A549 (cell line): Measurements from ENCODE around the gene KLHL41. TPM values are rescaled to one million over a fixed set of nuclear protein-coding genes. Genes with fewer than 3 reads are reported as not detected.

Source experiments
- ATAC-seq, 2 experiments: fragments of 200-7000 bp in 1 of 2; fragments of >200 bp in 1 of 2; cut with Nextera tagmentation in 1 of 2; cut with Tn5 transposase in 1 of 2; 3 replicates each; pipeline versions ENCODE4 v1.8.0 to v1.9.1; 2018 to 2020; ENCODE audit warnings: mild to moderate bottlenecking in 1 of 2, moderate library complexity in 1 of 2
- CTCF ChIA-PET: fragments of 300-600 bp; sonication (Branson Sonifier 250); formaldehyde crosslinking; extraction: SDS; loops from one replicate; lab custom pipeline; 2021; ENCODE audit warnings: antibody characterized with exemption, inconsistent platforms; lab: Yijun Ruan, JAX
- POLR2A ChIA-PET: fragments of 350-600 bp; formaldehyde crosslinking; extraction: SDS; loops from one replicate; lab custom pipeline; 2021; ENCODE audit warnings: antibody characterized with exemption, inconsistent platforms; lab: Yijun Ruan, JAX
- DNase-seq, 2 experiments: peaks; one replicate each; pipeline versions ENCODE4 v3.0.0 to v3.0.0-alpha.2; 2011 to 2016; ENCODE audit warnings: low read depth in 1 of 2, low spot score in 1 of 2
- FAIRE-seq: peaks from 2 replicates; lab custom pipeline; 2011; peaks lifted over from hg19 to GRCh38; lab: Jason Lieb, UNC
- H3K27ac ChIP-seq, 2 experiments: fragments of >200 bp; sonication (Bioruptor Twin); formaldehyde crosslinking; 3 replicates each; pipeline ENCODE4 v1.5.1; 2016 to 2017
- H3K4me1 ChIP-seq: fragments of >200 bp; sonication (Bioruptor Twin); formaldehyde crosslinking; 3 replicates; pipeline ENCODE4 v1.6.1; 2016
- H3K4me2 ChIP-seq: fragments of >200 bp; sonication (Bioruptor Twin); formaldehyde crosslinking; 3 replicates; pipeline ENCODE4 v1.6.1; 2016
- H3K4me3 ChIP-seq: fragments of >200 bp; sonication (Bioruptor Twin); formaldehyde crosslinking; 3 replicates; pipeline ENCODE4 v1.5.1; 2016
- H3K9me3 ChIP-seq: fragments of >200 bp; sonication (Bioruptor Twin); formaldehyde crosslinking; 3 replicates; pipeline ENCODE4 v1.6.1; 2016
- EHF ChIP-seq: fragments of 250-450 bp; sonication (Bioruptor Pico); IDR thresholded peaks from 2 replicates; pipeline ENCODE4 v1.5.0; 2020; ENCODE audit warnings: mild to moderate bottlenecking
- FOSB ChIP-seq: fragments of 250-450 bp; sonication (Bioruptor Pico); IDR thresholded peaks from 2 replicates; pipeline ENCODE4 v1.5.0; 2020; ENCODE audit warnings: mild to moderate bottlenecking, moderate library complexity
- FOSL2 ChIP-seq, 2 experiments: fragments of 450-650 bp in 1 of 2; fragments of >200 bp in 1 of 2; sonication (Bioruptor Twin) in 1 of 2; formaldehyde crosslinking; IDR thresholded peaks; 2 replicates each; pipeline versions ENCODE4 v1.5.0 to v1.6.1; 2016 to 2020; ENCODE audit warnings: mild to moderate bottlenecking in 1 of 2, moderate library complexity in 1 of 2
- HOXA7 ChIP-seq: fragments of 250-450 bp; sonication (Bioruptor Pico); IDR thresholded peaks from 2 replicates; pipeline ENCODE4 v1.5.0; 2020; ENCODE audit warnings: mild to moderate bottlenecking, moderate library complexity
- MAZ ChIP-seq: fragments of 150-350 bp; IDR thresholded peaks from 2 replicates; pipeline ENCODE4 v1.6.1; 2014; ENCODE audit warnings: antibody characterized with exemption, low read depth, low read length, borderline replicate concordance
- NR3C1 ChIP-seq: fragments of >200 bp; sonication (Bioruptor Twin); formaldehyde crosslinking; IDR thresholded peaks from 3 replicates; pipeline ENCODE4 v1.6.1; 2017
- POLR2A ChIP-seq: IDR thresholded peaks from 2 replicates; pipeline ENCODE4 v1.6.1; 2012; ENCODE audit warnings: mild to moderate bottlenecking, low read length
- POLR2AphosphoS2 ChIP-seq: conservative IDR thresholded peaks from 2 replicates; pipeline ENCODE4 v1.6.1; 2012; ENCODE audit warnings: low read length, improper control_type of control experiment, inconsistent platforms
- RAD21 ChIP-seq, 2 experiments: fragments of >200 bp in 1 of 2; sonication (Bioruptor Twin) in 1 of 2; formaldehyde crosslinking in 1 of 2; IDR thresholded peaks in 1 of 2; conservative IDR thresholded peaks in 1 of 2; 2 replicates in 1 of 2; 3 replicates in 1 of 2; pipeline ENCODE4 v1.6.1; 2012 to 2018; ENCODE audit warnings: inconsistent platforms in 1 of 2
- RCOR1 ChIP-seq: fragments of 150-350 bp; IDR thresholded peaks from 2 replicates; pipeline ENCODE4 v1.6.1; 2014; ENCODE audit warnings: antibody characterized with exemption, low read length, low read depth
- REST ChIP-seq: fragments of 200-600 bp; sonication (generic); IDR thresholded peaks from 2 replicates; pipeline ENCODE4 v1.6.1; 2016; ENCODE audit warnings: antibody characterized with exemption, mild to moderate bottlenecking, moderate library complexity
- TFCP2L1 ChIP-seq: fragments of 250-450 bp; sonication (Bioruptor Pico); IDR thresholded peaks from 2 replicates; pipeline ENCODE4 v1.5.0; 2021; ENCODE audit warnings: mild to moderate bottlenecking
- ZNF302 ChIP-seq: fragments of 250-450 bp; sonication (Bioruptor Pico); IDR thresholded peaks from 2 replicates; pipeline ENCODE4 v1.9.0; 2021; ENCODE audit warnings: inconsistent platforms, mild to moderate bottlenecking, moderate library complexity
- ZSCAN20 ChIP-seq: fragments of 250-450 bp; sonication (Bioruptor Pico); IDR thresholded peaks from 2 replicates; pipeline ENCODE4 v1.8.0; 2022; ENCODE audit warnings: mild to moderate bottlenecking, moderate library complexity
- WGBS: methylation state at CpG from one replicate; pipeline ENCODE4 v1.1.6; 2017; ENCODE audit errors: missing lambda C conversion rate; 5-methylcytosine and 5-hydroxymethylcytosine counted together
- polyA plus RNA-seq, 4 experiments: library from polyadenylated mRNA; depleted of rRNA in 3 of 4; stranded (reverse); fragments of >200 nt; fragmentation: RNase III in 1 of 4; extraction: RNeasy Plus Mini Kit Qiagen cat#74134 plus additional on column Dnase treatment in 1 of 4; gene quantifications; 2 replicates in 3 of 4; 3 replicates in 1 of 4; pipeline ENCODE4 v1.2.3, GENCODE V29; 2011 to 2017
- TF ChIP-seq, protein P1 (sequence below): fragments of 250-450 bp; sonication (Bioruptor Pico); IDR thresholded peaks from 2 replicates; pipeline ENCODE4 v1.5.0; 2021; ENCODE audit warnings: mild to moderate bottlenecking, moderate library complexity, borderline replicate concordance
- TF ChIP-seq, protein P2 (sequence below): fragments of >200 bp; sonication (Bioruptor Twin); formaldehyde crosslinking; IDR thresholded peaks from 3 replicates; pipeline ENCODE4 v1.6.1; 2016

KLHL41 gene
- polyA plus RNA-seq, 2 of the 4 experiments (the other 2 are of a cell fraction), result 0.06 to 0.08 TPM

DNA sequence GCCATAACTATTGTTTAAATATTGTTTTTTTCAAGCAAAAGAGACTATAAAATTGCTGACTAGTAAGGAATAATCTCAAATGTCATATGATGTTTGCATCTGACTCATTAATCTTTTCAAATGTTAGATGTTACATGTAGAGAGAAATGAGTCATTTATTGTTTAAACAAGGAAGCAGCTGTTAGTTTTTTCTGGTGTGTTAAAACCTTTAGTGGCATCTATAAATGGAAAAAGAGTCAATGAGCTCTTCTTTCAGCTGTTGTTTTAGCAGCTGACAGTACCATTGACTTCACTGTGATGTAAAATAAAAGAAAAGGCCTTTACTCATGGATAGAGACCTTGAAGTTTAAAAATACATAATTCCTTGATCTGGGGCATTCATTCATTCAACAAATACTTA is 1.8 kb upstream of the KLHL41 start (continued):
- peak; percentile 85 for TF ChIP-seq FOSL2 (IDR thresholded peaks at IDR 0.05)
- TF ChIP-seq FOSL2 (CRISPR knock-in tag; IDR thresholded peaks at IDR 0.05), result peak; percentile 89

DNA sequence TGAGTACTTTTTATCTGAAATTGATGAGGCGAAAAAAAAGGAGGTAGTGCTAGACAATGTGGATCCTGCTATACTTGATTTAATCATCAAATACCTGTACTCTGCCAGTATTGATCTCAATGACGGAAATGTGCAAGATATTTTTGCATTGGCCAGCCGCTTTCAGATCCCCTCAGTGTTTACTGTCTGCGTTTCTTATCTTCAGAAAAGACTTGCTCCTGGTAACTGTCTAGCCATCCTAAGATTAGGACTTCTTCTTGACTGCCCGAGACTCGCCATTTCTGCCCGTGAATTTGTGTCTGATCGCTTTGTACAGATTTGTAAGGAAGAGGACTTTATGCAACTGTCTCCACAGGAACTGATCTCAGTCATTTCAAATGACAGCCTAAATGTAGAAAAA is 453 bp downstream of the KLHL41 start:
- Histone ChIP-seq H3K27ac (no peak overlapping the region), H3K9me3 (no peaks in the 10 kb centered on the region), H3K4me3 (no peak overlapping the region), H3K4me2 (no peak overlapping the region; the same call in 2 of the 3 replicates), H3K4me1 (peaks cover 34% of the 10 kb centered on the region)
- no peak for FAIRE-seq
- WGBS, result 89% methylated on average over 8 of the region's 8 CpGs
- ChIA-PET CTCF (interaction anchor here (0.8 kb wide), 2 partner anchors 30 to 315 kb away, joined by 3 read pairs; partner anchors contain the start of gene METTL5), POLR2A (no interaction called here)
- TF ChIP-seq ZNF302 (CRISPR knock-in tag) (no peak), RAD21 (conservative IDR thresholded peaks at IDR 0.05 in 1 of 2, IDR thresholded peaks at IDR 0.05 in 1 of 2) (no peak), TFCP2L1 (CRISPR knock-in tag) (no peak), POLR2A (no peak), HOXA7 (CRISPR knock-in tag) (no peak), FOSL2 (IDR thresholded peaks at IDR 0.05) (no peak), FOSL2 (CRISPR knock-in tag; IDR thresholded peaks at IDR 0.05) (no peak), RCOR1 (no peak), POLR2AphosphoS2 (no peak), MAZ (no peak), REST (no peak), NR3C1 (no peak), FOSB (CRISPR knock-in tag) (no peak)
- TF ChIP-seq, protein P1, sequence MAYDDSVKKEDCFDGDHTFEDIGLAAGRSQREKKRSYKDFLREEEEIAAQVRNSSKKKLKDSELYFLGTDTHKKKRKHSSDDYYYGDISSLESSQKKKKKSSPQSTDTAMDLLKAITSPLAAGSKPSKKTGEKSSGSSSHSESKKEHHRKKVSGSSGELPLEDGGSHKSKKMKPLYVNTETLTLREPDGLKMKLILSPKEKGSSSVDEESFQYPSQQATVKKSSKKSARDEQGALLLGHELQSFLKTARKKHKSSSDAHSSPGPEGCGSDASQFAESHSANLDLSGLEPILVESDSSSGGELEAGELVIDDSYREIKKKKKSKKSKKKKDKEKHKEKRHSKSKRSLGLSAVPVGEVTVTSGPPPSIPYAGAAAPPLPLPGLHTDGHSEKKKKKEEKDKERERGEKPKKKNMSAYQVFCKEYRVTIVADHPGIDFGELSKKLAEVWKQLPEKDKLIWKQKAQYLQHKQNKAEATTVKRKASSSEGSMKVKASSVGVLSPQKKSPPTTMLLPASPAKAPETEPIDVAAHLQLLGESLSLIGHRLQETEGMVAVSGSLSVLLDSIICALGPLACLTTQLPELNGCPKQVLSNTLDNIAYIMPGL (CRISPR knock-in tag), result no peak
- TF ChIP-seq, protein P2, sequence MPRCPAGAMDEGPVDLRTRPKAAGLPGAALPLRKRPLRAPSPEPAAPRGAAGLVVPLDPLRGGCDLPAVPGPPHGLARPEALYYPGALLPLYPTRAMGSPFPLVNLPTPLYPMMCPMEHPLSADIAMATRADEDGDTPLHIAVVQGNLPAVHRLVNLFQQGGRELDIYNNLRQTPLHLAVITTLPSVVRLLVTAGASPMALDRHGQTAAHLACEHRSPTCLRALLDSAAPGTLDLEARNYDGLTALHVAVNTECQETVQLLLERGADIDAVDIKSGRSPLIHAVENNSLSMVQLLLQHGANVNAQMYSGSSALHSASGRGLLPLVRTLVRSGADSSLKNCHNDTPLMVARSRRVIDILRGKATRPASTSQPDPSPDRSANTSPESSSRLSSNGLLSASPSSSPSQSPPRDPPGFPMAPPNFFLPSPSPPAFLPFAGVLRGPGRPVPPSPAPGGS, result no peak
- DNase-seq, result no peak
- ATAC-seq, result no peak; a peak in 1 of 6 replicates

GRCh38 chr2:169510496-169510895 is 994 bp downstream of the KLHL41 start:
- no peaks in the 10 kb centered on the region for H3K9me3 ChIP-seq
- ATAC-seq (no peak), FAIRE-seq (no peak), DNase-seq (no peak)
- POLR2A ChIA-PET, result no interaction called here
- H3K4me2 ChIP-seq, result no peak overlapping the region
- no peak for TF ChIP-seq ZSCAN20
- TF ChIP-seq EHF (CRISPR knock-in tag), result no peak
- WGBS, result 94% methylated on average over 4 of the region's 4 CpGs
- CTCF ChIA-PET, result no interaction called here
- H3K27ac ChIP-seq, result no peak overlapping the region
- H3K4me3 ChIP-seq, result no peak overlapping the region
- peaks cover 34% of the 10 kb centered on the region for H3K4me1 ChIP-seq
